Renal pelvis (tissue), 4 donors: Measurements from ENCODE around the gene SRSF9. TPM values are rescaled to one million over a fixed set of nuclear protein-coding genes. Genes with fewer than 3 reads are reported as not detected.

Experiments
- DNase-seq: peaks from one replicate; pipeline ENCODE4 v3.0.0-alpha.2; 2013
- polyA plus RNA-seq, 3 donors: library from polyadenylated mRNA; unstranded; fragments of 120-200 nt; gene quantifications; one replicate each; pipeline ENCODE4 v1.2.1, GENCODE V29; 2013; ENCODE audit not compliant: insufficient read length in 3 of 3

The SRSF9 gene
- polyA plus RNA-seq, 3 donors: 243 to 256 (median 244) TPM

GRCh38 chr12:120428597-120429229 lies 40.8 kb downstream of the SRSF9 start:
- no peak for DNase-seq

DNA sequence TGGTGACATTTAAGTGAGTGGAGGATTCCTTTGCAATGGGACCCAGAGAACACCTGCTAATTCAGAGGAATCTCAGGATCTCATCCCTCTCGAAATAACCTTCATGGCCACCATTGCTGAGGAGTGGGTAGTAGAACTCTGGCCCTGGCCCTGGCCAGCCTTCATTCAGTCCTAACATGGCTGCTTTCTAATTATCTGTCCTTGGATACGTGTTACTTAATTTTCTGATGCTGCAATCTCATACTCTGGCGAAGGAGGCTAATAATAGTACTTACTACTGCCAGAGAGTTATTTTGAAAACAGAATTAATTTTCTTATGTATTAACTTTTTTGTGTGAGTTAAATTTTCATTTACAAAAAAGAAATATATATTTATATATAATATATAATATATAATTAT lies 43.8 kb downstream of the SRSF9 start:
- no peak for DNase-seq

DNA sequence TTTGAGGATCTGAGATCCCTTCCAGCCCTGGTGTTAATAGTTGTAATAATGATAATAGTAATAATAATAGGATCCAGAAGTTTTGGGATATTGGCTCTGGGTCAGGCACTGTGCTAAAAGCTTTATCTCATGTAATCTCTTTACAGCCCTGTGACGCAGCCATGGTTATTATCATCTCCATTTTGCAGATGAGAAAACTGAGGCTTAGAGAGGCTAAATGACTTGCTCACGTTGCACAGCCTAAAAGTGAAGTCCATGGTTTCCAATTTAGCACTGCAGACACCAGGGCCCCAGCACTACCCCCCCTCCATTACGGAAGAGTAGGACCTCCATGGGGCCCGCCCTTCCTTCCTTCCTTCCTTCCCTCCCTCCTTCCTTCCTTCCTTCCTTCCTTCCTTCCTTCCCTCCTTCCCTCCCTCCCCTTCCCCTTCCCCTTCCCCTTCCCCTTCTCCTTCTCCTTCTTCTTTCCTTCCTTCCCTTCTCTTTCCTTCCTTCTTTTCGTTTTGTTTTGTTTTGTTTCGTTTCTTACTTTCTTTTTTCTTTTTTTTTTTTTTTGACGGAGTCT lies 46.6 kb downstream of the SRSF9 start:
- DNase-seq: no peak

- DNase-seq: no peak
These were observed 47.8 kb downstream of the SRSF9 start for GRCh38 chr12:120421701-120422100.

GRCh38 chr12:120417917-120418580 lies 51.5 kb downstream of the SRSF9 start:
- no peak for DNase-seq

GRCh38 chr12:120416490-120417216 lies 52.9 kb downstream of the SRSF9 start:
- no peak for DNase-seq

- DNase-seq: peak; percentile 90
These were observed 55.5 kb downstream of the SRSF9 start for GRCh38 chr12:120413901-120414695.

DNA sequence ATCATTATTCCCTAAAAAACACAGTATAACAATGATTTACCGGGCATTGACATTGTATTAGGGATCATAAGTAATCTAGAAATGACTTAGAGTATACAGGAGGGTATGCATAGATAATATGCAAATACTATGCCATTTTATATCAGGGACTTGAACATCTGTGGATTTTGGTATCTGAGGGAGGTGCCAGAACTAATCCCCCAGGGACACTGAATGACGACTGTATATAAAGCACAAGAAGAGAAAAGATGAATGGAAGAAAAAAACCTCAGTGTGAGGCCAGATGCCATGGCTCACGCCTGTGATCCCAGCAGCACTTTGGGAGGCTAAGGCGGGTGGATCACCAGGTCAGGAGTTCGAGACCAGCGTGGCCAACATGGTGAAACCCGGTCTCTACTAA lies 57.1 kb downstream of the SRSF9 start:
- DNase-seq: no peak

Other genes with a start within 250 kb of the SRSF9 start
- 10 to 100 TPM; 73.5 to 86.4 (median 77.1) TPM for gene PXN, start 204.0 kb downstream of the SRSF9 start, polyA plus RNA-seq
- gene RNU4-2, start 177.8 kb downstream of the SRSF9 start, polyA plus RNA-seq: not detected
- gene RNU4-1, start 176.5 kb downstream of the SRSF9 start, polyA plus RNA-seq: not detected
- gene SIRT4, start 167.4 kb downstream of the SRSF9 start, polyA plus RNA-seq: 1 to 10 TPM; 3.2 to 5.4 (median 4.7) TPM
- gene PLA2G1B, start 142.0 kb downstream of the SRSF9 start, polyA plus RNA-seq: under 1 TPM; 0.41 to 0.84 (median 0.41) TPM
- 10 to 100 TPM; 21.9 to 25.0 (median 24.0) TPM for gene MSI1, start 100.6 kb downstream of the SRSF9 start, polyA plus RNA-seq
- gene COX6A1, start 31.6 kb downstream of the SRSF9 start, polyA plus RNA-seq: 100 to 1,000 TPM; 307 to 370 (median 333) TPM
- 10 to 100 TPM; 37.1 to 43.4 (median 41.3) TPM for gene TRIAP1, start 23.4 kb downstream of the SRSF9 start, polyA plus RNA-seq
- 10 to 100 TPM; 29.8 to 43.3 (median 41.9) TPM for gene GATC, start 23.3 kb downstream of the SRSF9 start, polyA plus RNA-seq
- 100 to 1,000 TPM; 451 to 563 (median 460) TPM for gene DYNLL1, start 26.4 kb upstream of the SRSF9 start, polyA plus RNA-seq
- 10 to 100 TPM; 56.3 to 65.6 (median 61.7) TPM for gene COQ5, start 59.4 kb upstream of the SRSF9 start, polyA plus RNA-seq
- 100 to 1,000 TPM; 188 to 227 (median 198) TPM for gene RNF10, start 64.6 kb upstream of the SRSF9 start, polyA plus RNA-seq
- 10 to 100 TPM; 45.9 to 65.4 (median 54.5) TPM for gene POP5, start 111.7 kb upstream of the SRSF9 start, polyA plus RNA-seq
- gene CABP1, start 170.9 kb upstream of the SRSF9 start, polyA plus RNA-seq: 1 to 10 TPM; 4.7 to 6.6 (median 5.4) TPM
- 100 to 1,000 TPM; 142 to 207 (median 176) TPM for gene MLEC, start 217.4 kb upstream of the SRSF9 start, polyA plus RNA-seq
- 10 to 100 TPM; 76.5 to 85.0 (median 77.1) TPM for gene UNC119B, start 240.7 kb upstream of the SRSF9 start, polyA plus RNA-seq